IPS DF 6.9 (cell line): Measurements from ENCODE around the gene CD99.
"Not testable (repeated sequence)": the region's sequence is repeated elsewhere in the genome, so short reads cannot be mapped to it uniquely, and the experiment has no call there.

Experiments used
- DNase-seq: peaks from one replicate; pipeline ENCODE4 v3.0.0-alpha.2; 2013; ENCODE audit warnings: low read depth, low spot score
- H3K27ac ChIP-seq: one replicate; pipeline ENCODE4 v1.5.1; 2013; ENCODE audit warnings: low read length, control low read depth
- H3K27me3 ChIP-seq: 2 replicates; pipeline ENCODE4 v1.6.1; 2013; ENCODE audit warnings: mild to moderate bottlenecking, low read length; ENCODE audit not compliant: control insufficient read depth, insufficient read depth
- H3K36me3 ChIP-seq: 2 replicates; pipeline ENCODE4 v1.6.1; 2013; ENCODE audit warnings: low read length; ENCODE audit not compliant: control insufficient read depth, insufficient read depth
- H3K4me1 ChIP-seq: 2 replicates; pipeline ENCODE4 v1.6.1; 2013; ENCODE audit warnings: low read length; ENCODE audit not compliant: control insufficient read depth, insufficient read depth
- H3K4me3 ChIP-seq: 2 replicates; pipeline ENCODE4 v1.5.1; 2013; ENCODE audit warnings: mild to moderate bottlenecking, low read length
- H3K9me3 ChIP-seq: 2 replicates; pipeline ENCODE4 v1.6.1; 2013; ENCODE audit warnings: low read length, inconsistent platforms; ENCODE audit not compliant: control insufficient read depth, insufficient read depth
- WGBS: extraction: QIAGEN DNeasy Blood & Tissue Kit; methylation state at CpG from one replicate; pipeline ENCODE4 v1.1.7; 2013; ENCODE audit warnings: mixed read lengths, missing lambda C conversion rate; ENCODE audit not compliant: insufficient read length, insufficient coverage; 5-methylcytosine and 5-hydroxymethylcytosine counted together

CD99 gene

GRCh38 chrX:2732076-2732475, 41.0 kb downstream of the CD99 start:
- no peak overlapping the region for H3K27ac ChIP-seq
- H3K4me1 ChIP-seq, result no peaks in the 10 kb centered on the region
- no peaks in the 10 kb centered on the region for H3K36me3 ChIP-seq
- no peaks in the 10 kb centered on the region for H3K27me3 ChIP-seq
- no CpG with 5 or more reads among the region's 9 CpGs for WGBS
- no peak overlapping the region for H3K4me3 ChIP-seq
- DNase-seq, result no peak
- H3K9me3 ChIP-seq, result no peaks in the 10 kb centered on the region; the same call in 1 of the 2 replicates

GRCh38 chrX:2732649-2733048, 41.6 kb downstream of the CD99 start:
- H3K27ac ChIP-seq, result no peak overlapping the region
- H3K27me3 ChIP-seq, result no peaks in the 10 kb centered on the region
- H3K4me1 ChIP-seq, result no peaks in the 10 kb centered on the region
- H3K9me3 ChIP-seq, result no peaks in the 10 kb centered on the region; the same call in 1 of the 2 replicates
- DNase-seq, result no peak
- no peaks in the 10 kb centered on the region for H3K36me3 ChIP-seq
- no peak overlapping the region for H3K4me3 ChIP-seq

- Histone ChIP-seq H3K4me1 (no peaks in the 10 kb centered on the region), H3K4me3 (no peak overlapping the region), H3K36me3 (no peaks in the 10 kb centered on the region), H3K9me3 (no peaks in the 10 kb centered on the region; the same call in 1 of the 2 replicates), H3K27me3 (no peaks in the 10 kb centered on the region), H3K27ac (no peak overlapping the region)
- no peak for DNase-seq
- no CpG with 5 or more reads among the region's 9 CpGs for WGBS
These were observed 42.2 kb downstream of the CD99 start for GRCh38 chrX:2733286-2733685.

GRCh38 chrX:2735270-2735669, 44.2 kb downstream of the CD99 start:
- Histone ChIP-seq H3K9me3 (no peaks in the 10 kb centered on the region; the same call in 1 of the 2 replicates), H3K4me1 (no peaks in the 10 kb centered on the region), H3K4me3 (no peak overlapping the region), H3K27ac (no peak overlapping the region), H3K27me3 (no peaks in the 10 kb centered on the region), H3K36me3 (no peaks in the 10 kb centered on the region)
- no peak for DNase-seq
- WGBS, result no CpG with 5 or more reads among the region's 4 CpGs

- Histone ChIP-seq H3K9me3 (no peaks in the 10 kb centered on the region), H3K36me3 (no peaks in the 10 kb centered on the region), H3K27ac (no peak overlapping the region), H3K27me3 (no peaks in the 10 kb centered on the region), H3K4me1 (no peaks in the 10 kb centered on the region), H3K4me3 (no peak overlapping the region)
- WGBS, result no CpG with 5 or more reads among the region's 11 CpGs
- no peak for DNase-seq
These were observed 49.6 kb downstream of the CD99 start for GRCh38 chrX:2740672-2741071.

GRCh38 chrX:2741386-2741785, 50.3 kb downstream of the CD99 start:
- no peak overlapping the region for H3K4me3 ChIP-seq
- no peak overlapping the region for H3K27ac ChIP-seq
- WGBS, result no CpG with 5 or more reads among the region's 3 CpGs
- DNase-seq, result no peak
- no peaks in the 10 kb centered on the region for H3K9me3 ChIP-seq
- H3K27me3 ChIP-seq, result no peaks in the 10 kb centered on the region
- H3K4me1 ChIP-seq, result no peaks in the 10 kb centered on the region
- no peaks in the 10 kb centered on the region for H3K36me3 ChIP-seq

- not testable (repeated sequence) for H3K4me3 ChIP-seq, H3K27ac ChIP-seq, H3K27me3 ChIP-seq, H3K9me3 ChIP-seq, H3K4me1 ChIP-seq, DNase-seq, H3K36me3 ChIP-seq
- no CpG with 5 or more reads among the region's 6 CpGs for WGBS
These were observed 55.2 kb downstream of the CD99 start for GRCh38 chrX:2746250-2746649.

GRCh38 chrX:2748171-2748814, 57.2 kb downstream of the CD99 start:
- Histone ChIP-seq H3K9me3 (no peaks in the 10 kb centered on the region), H3K27ac (no peak overlapping the region), H3K36me3 (no peaks in the 10 kb centered on the region), H3K4me3 (no peak overlapping the region), H3K4me1 (no peaks in the 10 kb centered on the region), H3K27me3 (no peaks in the 10 kb centered on the region)
- no CpG with 5 or more reads among the region's 8 CpGs for WGBS
- DNase-seq, result no peak

GRCh38 chrX:2748815-2749188, 57.7 kb downstream of the CD99 start:
- H3K9me3 ChIP-seq, result no peaks in the 10 kb centered on the region
- no peak overlapping the region for H3K27ac ChIP-seq
- WGBS, result no CpG with 5 or more reads among the region's 1 CpG

GRCh38 chrX:2751291-2751690, 60.2 kb downstream of the CD99 start:
- no peaks in the 10 kb centered on the region for H3K9me3 ChIP-seq
- H3K4me1 ChIP-seq, result no peaks in the 10 kb centered on the region
- no peak overlapping the region for H3K4me3 ChIP-seq
- DNase-seq, result no peak
- H3K36me3 ChIP-seq, result no peaks in the 10 kb centered on the region
- WGBS, result no CpG with 5 or more reads among the region's 3 CpGs
- no peaks in the 10 kb centered on the region for H3K27me3 ChIP-seq
- no peak overlapping the region for H3K27ac ChIP-seq

More at GRCh38 chrX:2748815-2749188, 57.7 kb downstream of the CD99 start:
- DNase-seq, result no peak
- Histone ChIP-seq H3K27me3 (no peaks in the 10 kb centered on the region), H3K4me1 (no peaks in the 10 kb centered on the region), H3K4me3 (no peak overlapping the region), H3K36me3 (no peaks in the 10 kb centered on the region)

- not testable (repeated sequence) for H3K27ac ChIP-seq, H3K36me3 ChIP-seq, H3K4me3 ChIP-seq, H3K9me3 ChIP-seq, H3K4me1 ChIP-seq, H3K27me3 ChIP-seq, DNase-seq
- WGBS, result no CpG with 5 or more reads among the region's 11 CpGs
These were observed 60.8 kb downstream of the CD99 start, which contains the start of gene XG for GRCh38 chrX:2751874-2752300. Gene XG (plus strand): TSS chrX:2752040. CDS start chrX:2752275, 235 bp downstream.
